Ishikawa (cell line): ENCODE results near the gene ARSJ.

Source experiments
- CEBPB ChIP-seq: IDR thresholded peaks from 2 replicates; pipeline ENCODE4 v1.6.1; 2012
- CREB1 ChIP-seq: IDR thresholded peaks from 2 replicates; pipeline ENCODE4 v1.6.1; 2012; ENCODE audit warnings: low read depth
- EGR1 ChIP-seq: IDR thresholded peaks from 2 replicates; pipeline ENCODE4 v1.6.1; 2012
- EP300 ChIP-seq: IDR thresholded peaks from 2 replicates; pipeline ENCODE4 v1.6.1; 2012; ENCODE audit warnings: borderline replicate concordance
- FOXM1 ChIP-seq: IDR thresholded peaks from 2 replicates; pipeline ENCODE4 v1.6.1; 2012; ENCODE audit warnings: low read depth, borderline replicate concordance
- MAX ChIP-seq: IDR thresholded peaks from 2 replicates; pipeline ENCODE4 v1.6.1; 2012
- NFIC ChIP-seq: IDR thresholded peaks from 2 replicates; pipeline ENCODE4 v1.6.1; 2012
- RAD21 ChIP-seq: IDR thresholded peaks from 2 replicates; pipeline ENCODE4 v1.6.1; 2012; ENCODE audit warnings: low read depth
- REST ChIP-seq: IDR thresholded peaks from 2 replicates; pipeline ENCODE4 v1.6.1; 2012; ENCODE audit warnings: low read depth, mild to moderate bottlenecking
- TAF1 ChIP-seq: IDR thresholded peaks from 2 replicates; pipeline ENCODE4 v1.6.1; 2012; ENCODE audit warnings: low read depth, mild to moderate bottlenecking
- TCF12 ChIP-seq: IDR thresholded peaks from 2 replicates; pipeline ENCODE4 v1.6.1; 2012; ENCODE audit warnings: low read depth
- TEAD4 ChIP-seq: IDR thresholded peaks from 2 replicates; pipeline ENCODE4 v1.6.1; 2012
- USF1 ChIP-seq: IDR thresholded peaks from 2 replicates; pipeline ENCODE4 v1.6.1; 2012
- YY1 ChIP-seq: IDR thresholded peaks from 2 replicates; pipeline ENCODE4 v1.6.1; 2012; ENCODE audit warnings: low read depth
- ZBTB7A ChIP-seq: IDR thresholded peaks from 2 replicates; pipeline ENCODE4 v1.6.1; 2012; ENCODE audit warnings: low read depth

ARSJ gene

GRCh38 chr4:113962719-113963265 lies 16.7 kb downstream of the ARSJ start:
- TF ChIP-seq ZBTB7A = no peak
- TF ChIP-seq EGR1 = no peak
- TF ChIP-seq EP300 = no peak
- TF ChIP-seq CEBPB = no peak
- no peak for TF ChIP-seq FOXM1
- no peak for TF ChIP-seq RAD21
- TF ChIP-seq USF1 = no peak
- no peak for TF ChIP-seq TAF1
- TF ChIP-seq REST = no peak
- TF ChIP-seq TCF12 = no peak
- TF ChIP-seq MAX = no peak
- TF ChIP-seq CREB1 = no peak
- no peak for TF ChIP-seq YY1
- no peak for TF ChIP-seq NFIC
- no peak for TF ChIP-seq TEAD4

GRCh38 chr4:113962016-113962347 lies 17.5 kb downstream of the ARSJ start:
- TF ChIP-seq TAF1 (no peak), RAD21 (no peak), ZBTB7A (no peak), CREB1 (no peak), TCF12 (no peak), MAX (no peak), NFIC (no peak), USF1 (no peak), CEBPB (no peak), REST (no peak), YY1 (no peak)

DNA sequence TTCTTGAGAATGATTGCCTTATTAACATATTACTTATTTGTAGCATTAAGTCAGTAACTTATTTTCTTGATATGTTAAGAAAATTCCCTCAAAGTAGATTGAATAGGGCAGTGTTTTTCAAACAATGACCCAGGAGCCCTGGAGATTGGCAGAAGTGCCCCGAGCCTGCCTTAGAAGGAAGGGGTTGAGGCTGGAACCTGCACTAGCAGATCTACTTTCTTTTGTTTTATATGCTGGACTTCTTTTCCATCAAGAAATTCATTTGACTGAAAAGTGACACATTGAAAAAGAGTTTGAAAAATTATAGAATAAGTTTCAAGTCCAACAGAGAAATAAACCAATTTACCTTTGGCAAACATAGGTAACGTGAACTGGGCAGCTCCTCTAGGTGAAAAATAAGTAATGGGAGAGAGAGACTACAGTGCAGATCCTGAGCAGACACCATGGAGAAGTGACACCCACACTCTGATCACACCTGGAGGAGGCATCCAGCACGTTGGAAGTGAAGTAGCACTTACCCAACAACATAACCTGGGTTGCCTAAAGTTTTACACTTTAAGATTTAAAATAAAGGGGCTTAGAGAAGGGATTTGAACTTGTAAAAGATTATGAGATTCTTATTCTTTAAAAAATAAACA lies 18.6 kb downstream of the ARSJ start:
- TF ChIP-seq EP300 = no peak
- TF ChIP-seq ZBTB7A = no peak
- TF ChIP-seq NFIC = no peak
- TF ChIP-seq REST = no peak
- TF ChIP-seq TEAD4 = no peak

DNA sequence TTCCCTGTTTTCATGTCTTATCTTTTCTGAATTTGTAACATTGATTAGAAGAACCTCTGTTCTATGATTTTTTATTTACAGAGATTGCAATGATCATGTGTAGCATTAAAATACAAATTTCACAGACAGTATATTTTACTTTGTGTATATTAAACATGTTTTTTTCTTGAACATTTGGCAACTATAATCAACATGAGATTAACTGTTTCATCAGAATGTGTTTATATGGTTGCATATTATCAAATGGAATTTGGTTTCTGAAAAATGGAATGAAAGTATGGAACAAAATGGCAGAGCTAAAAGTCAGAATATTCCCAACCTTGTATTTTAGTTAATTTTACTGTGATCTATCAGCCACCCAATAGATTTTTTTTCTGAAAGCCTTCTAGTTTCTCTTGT lies 19.9 kb downstream of the ARSJ start:
- no peak for TF ChIP-seq FOXM1
- TF ChIP-seq RAD21 = no peak
- TF ChIP-seq NFIC = no peak
- no peak for TF ChIP-seq REST
- TF ChIP-seq YY1 = no peak
- TF ChIP-seq EP300 = no peak
